Amygdala (tissue), 56 donors: Measurements from ENCODE around the gene GALNT13.

ENCODE experiments used
- DNase-seq, 56 donors: peaks; one replicate each; lab custom pipeline; 2025; lab: John Stamatoyannopoulos, UW

Gene GALNT13

GRCh38 chr2:154280543-154280942, 408.8 kb downstream of the GALNT13 start:
- no peak for DNase-seq

GRCh38 chr2:154289870-154290269, 418.1 kb downstream of the GALNT13 start:
- DNase-seq = no peak

- no peak for DNase-seq
These were observed 419.8 kb downstream of the GALNT13 start for GRCh38 chr2:154291511-154291910.

GRCh38 chr2:154291927-154292326, 420.2 kb downstream of the GALNT13 start:
- DNase-seq = no peak

- DNase-seq = no peak
These were observed 422.1 kb downstream of the GALNT13 start for GRCh38 chr2:154293864-154294263.

GRCh38 chr2:154306266-154306970, 434.7 kb downstream of the GALNT13 start:
- no peak for DNase-seq

GRCh38 chr2:154307007-154307406, 435.3 kb downstream of the GALNT13 start:
- DNase-seq = no peak

- DNase-seq = no peak
These were observed 452.9 kb downstream of the GALNT13 start for GRCh38 chr2:154324601-154325000.

GRCh38 chr2:154329510-154329909, 457.8 kb downstream of the GALNT13 start:
- no peak for DNase-seq

- DNase-seq = no peak
These were observed 460.1 kb downstream of the GALNT13 start for GRCh38 chr2:154331784-154332183.

- DNase-seq = no peak
These were observed 464.5 kb downstream of the GALNT13 start for GRCh38 chr2:154336201-154336600.

GRCh38 chr2:154338352-154338967, 466.7 kb downstream of the GALNT13 start:
- no peak for DNase-seq

- DNase-seq = no peak
These were observed 471.6 kb downstream of the GALNT13 start for GRCh38 chr2:154343282-154343681.

- no peak for DNase-seq
These were observed 479.2 kb downstream of the GALNT13 start for GRCh38 chr2:154350911-154351310.

- DNase-seq = no peak
These were observed 489.6 kb downstream of the GALNT13 start for GRCh38 chr2:154361276-154361675.

- no peak for DNase-seq
These were observed 496.4 kb downstream of the GALNT13 start for GRCh38 chr2:154368153-154368552.

- no peak for DNase-seq
These were observed 499.2 kb downstream of the GALNT13 start for GRCh38 chr2:154370873-154371272.

- DNase-seq = no peak
These were observed 502.7 kb downstream of the GALNT13 start for GRCh38 chr2:154374416-154374815.

- peak in 11 of 56 donors; percentile 1 to 60 (median 20) for DNase-seq
These were observed 503.8 kb downstream of the GALNT13 start for GRCh38 chr2:154375579-154375931.

GRCh38 chr2:154381931-154382794, 510.4 kb downstream of the GALNT13 start:
- no peak for DNase-seq

GRCh38 chr2:154386186-154386585, 514.5 kb downstream of the GALNT13 start:
- no peak for DNase-seq
